ENCODE results near the gene HOXB2. TPM values are rescaled to one million over a fixed set of nuclear protein-coding genes. Genes with fewer than 3 reads are reported as not detected.

Gene HOXB2
- polyA plus RNA-seq, 2 of the 4 experiments (the other 2 are of a cell fraction), result 0.65 to 2.6 TPM

- peak; percentile 69 to 72; a peak in 4 of 6 replicates for ATAC-seq
- Histone ChIP-seq H3K27ac (peak overlapping the region; percentile 16 to 47), H3K4me2 (peak overlapping the region; percentile 54), H3K4me3 (no peak overlapping the region), H3K4me1 (peaks cover 21% of the 10 kb centered on the region), H3K9me3 (no peaks in the 10 kb centered on the region)
- FAIRE-seq, result no peak
- WGBS (ENCODE audit: missing lambda C conversion rate), result 82% methylated on average over 5 of the region's 5 CpGs
- no peak for DNase-seq (ENCODE audit: low read depth in 1 of 2, low spot score in 1 of 2)
- CTCF ChIA-PET, result interaction anchor here (0.7 to 3.7 kb wide), 13 partner anchors 9 to 169 kb away, joined by 3 to 20 read pairs (median 4); partner anchors contain the start of gene HOXB5
- no peak for TF ChIP-seq MAFK (IDR thresholded peaks at IDR 0.05; ENCODE audit: partially characterized antibody)
- no peak for TF ChIP-seq E2F6 (IDR thresholded peaks at IDR 0.05; ENCODE audit: borderline replicate concordance, low read depth)
- no peak for TF ChIP-seq TP53 (CRISPR knock-in tag; IDR thresholded peaks at IDR 0.05)
- TF ChIP-seq RAD21 (conservative IDR thresholded peaks at IDR 0.05 in 1 of 2, IDR thresholded peaks at IDR 0.05 in 1 of 2), result no peak; a peak in 1 of 5 replicates
- TF ChIP-seq RARB (CRISPR knock-in tag; IDR thresholded peaks at IDR 0.05), result no peak
- TF ChIP-seq GATA3 (IDR thresholded peaks at IDR 0.05; ENCODE audit: borderline replicate concordance), result no peak
- TF ChIP-seq NR3C1 (IDR thresholded peaks at IDR 0.05), result no peak
- no peak for TF ChIP-seq MAX (IDR thresholded peaks at IDR 0.05)
- no peak for TF ChIP-seq ATOH8 (CRISPR knock-in tag; IDR thresholded peaks at IDR 0.05; ENCODE audit: low read depth)
- no peak for TF ChIP-seq HOXA7 (CRISPR knock-in tag; IDR thresholded peaks at IDR 0.05)
- TF ChIP-seq HEYL (CRISPR knock-in tag; IDR thresholded peaks at IDR 0.05), result no peak
- TF ChIP-seq CEBPB (IDR thresholded peaks at IDR 0.05), result no peak
- POLR2A ChIA-PET, result interaction anchor here (1.0 kb wide), 2 partner anchors 14 to 16 kb away, joined by 3 read pairs; no protein-coding TSS in a partner anchor
Measured at GRCh38 chr17:48506246-48506645, 38.7 kb downstream of the HOXB2 start.

- 21% methylated on average over 1 of the region's 1 CpG for WGBS (ENCODE audit: missing lambda C conversion rate)
- peak; percentile 84 for FAIRE-seq
- Histone ChIP-seq H3K4me1 (peaks cover 26% of the 10 kb centered on the region), H3K27ac (peak overlapping the region; percentile 16 to 47), H3K4me2 (peak overlapping the region; percentile 54), H3K9me3 (no peaks in the 10 kb centered on the region), H3K4me3 (no peak overlapping the region)
- ChIA-PET POLR2A (interaction anchor here (1.0 kb wide), 2 partner anchors 15 to 17 kb away, joined by 3 read pairs; no protein-coding TSS in a partner anchor), CTCF (interaction anchor here (0.8 to 5.2 kb wide), 13 partner anchors 9 to 169 kb away, joined by 3 to 41 read pairs (median 5); partner anchors contain the start of gene HOXB5)
- TF ChIP-seq FOSL2 (IDR thresholded peaks at IDR 0.05), result peak; percentile 78
- peak; percentile 98 for TF ChIP-seq FOSL2 (CRISPR knock-in tag; IDR thresholded peaks at IDR 0.05)
- TF ChIP-seq HOXA7 (CRISPR knock-in tag; IDR thresholded peaks at IDR 0.05), result no peak
- TF ChIP-seq MAFK (IDR thresholded peaks at IDR 0.05; ENCODE audit: partially characterized antibody), result peak; percentile 42
- peak; percentile 66; the same call in 1 of the 2 replicates for TF ChIP-seq ESRRA (IDR thresholded peaks at IDR 0.05; ENCODE audit: borderline replicate concordance, low read length)
- 0 out of 2 replicates have a peak, but pooled peaks have one; percentile 35 for TF ChIP-seq JUNB (IDR thresholded peaks at IDR 0.05)
- peak; percentile 78 to 89 for DNase-seq (ENCODE audit: low read depth in 1 of 2, low spot score in 1 of 2)
- peak; percentile 86 to 94 for ATAC-seq
Measured at GRCh38 chr17:48505788-48506187, 39.1 kb downstream of the HOXB2 start.

- no peak for DNase-seq (ENCODE audit: low read depth in 1 of 2, low spot score in 1 of 2)
- Histone ChIP-seq H3K4me2 (no peak overlapping the region), H3K9me3 (no peaks in the 10 kb centered on the region), H3K4me3 (no peak overlapping the region), H3K4me1 (peaks cover 30% of the 10 kb centered on the region), H3K27ac (peak overlapping the region in 1 of 2 experiments; percentile 25; a peak in 2 of 6 replicates)
- CTCF ChIA-PET, result interaction anchor here (0.9 to 5.2 kb wide), 7 partner anchors 12 to 187 kb away, joined by 3 to 41 read pairs (median 4); partner anchors contain the start of gene HOXB5
- no peak for ATAC-seq
- no peak for FAIRE-seq
- POLR2A ChIA-PET, result no interaction called here
- 78% methylated on average over 2 of the region's 2 CpGs for WGBS (ENCODE audit: missing lambda C conversion rate)
- TF ChIP-seq CHD2 (IDR thresholded peaks at IDR 0.05; ENCODE audit: low read length, partially characterized antibody) (no peak), USF2 (IDR thresholded peaks at IDR 0.05) (no peak), RARB (CRISPR knock-in tag; IDR thresholded peaks at IDR 0.05) (no peak), REST (IDR thresholded peaks at IDR 0.05) (no peak), CTCF (IDR thresholded peaks at IDR 0.05) (no peak), TFCP2L1 (CRISPR knock-in tag; IDR thresholded peaks at IDR 0.05) (no peak), NPAS2 (CRISPR knock-in tag; IDR thresholded peaks at IDR 0.05; ENCODE audit: borderline replicate concordance) (no peak), PHF8 (IDR thresholded peaks at IDR 0.05; ENCODE audit: borderline replicate concordance, low read depth) (no peak), EHMT2 (IDR thresholded peaks at IDR 0.05; ENCODE audit: low read depth) (no peak), RNF2 (IDR thresholded peaks at IDR 0.05; ENCODE audit: borderline replicate concordance, low read depth) (no peak), JUN (IDR thresholded peaks at IDR 0.05) (no peak)
Measured at GRCh38 chr17:48504953-48505352, 40.0 kb downstream of the HOXB2 start.

Data from A549 (cell line).